ENCODE results near the gene CEP76. TPM values are rescaled to one million over a fixed set of nuclear protein-coding genes. Genes with fewer than 3 reads are reported as not detected.
A peak's percentile ranks its signal among the peaks of the same experiment; 100 is the strongest.

Gene CEP76
- total and polyA plus RNA-seq, 7 experiments from 2014 or later, result 6.9 to 13.2 (median 9.4) TPM

DNA sequence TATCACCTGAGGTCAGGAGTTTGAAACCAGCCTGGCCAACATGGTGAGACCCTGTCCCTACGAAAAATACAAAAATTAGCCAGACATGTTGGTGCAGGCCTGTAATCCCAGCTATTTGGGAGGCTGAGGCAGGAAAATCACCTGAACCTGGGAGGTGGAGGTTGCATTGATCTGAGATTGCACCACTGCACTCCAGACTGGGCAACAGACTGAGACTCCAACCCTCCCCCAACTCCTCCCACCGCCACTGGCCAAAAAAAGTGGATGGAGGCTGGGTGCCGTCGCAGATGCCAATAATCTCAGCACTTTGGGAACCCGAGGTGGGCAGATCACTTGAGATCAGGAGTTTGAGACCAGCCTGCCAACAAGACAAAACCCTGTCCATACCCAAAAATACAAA lies 34.5 kb downstream of the CEP76 start:
- Histone ChIP-seq H3K9me3 (ENCODE audit: control insufficient read depth in 2 of 3, low read length in 3 of 3) (no peaks in the 10 kb centered on the region), H3K27ac (ENCODE audit: low read depth, low read length) (no peak overlapping the region), H3K27me3 (ENCODE audit: control insufficient read depth in 2 of 2, insufficient read depth in 2 of 2, low read length in 2 of 2) (no peaks in the 10 kb centered on the region), H3K36me3 (ENCODE audit: control insufficient read depth in 2 of 3, insufficient read depth in 3 of 3, low read length in 3 of 3) (peaks cover 0 to 8% (median 0%) of the 10 kb centered on the region in 3 experiments), H3K4me3 (ENCODE audit: low read length) (no peak overlapping the region), H3K4me1 (ENCODE audit: control insufficient read depth in 2 of 2, insufficient read depth in 2 of 2, low read length in 2 of 2) (no peaks in the 10 kb centered on the region)
- Mint-ChIP-seq H3K27ac (no peak overlapping the region), H3K9me3 (no peaks in the 10 kb centered on the region), H3K36me3 (peaks cover 0 to 4% (median 0%) of the 10 kb centered on the region in 5 donors), H3K4me1 (peaks cover 0 to 2% (median 0%) of the 10 kb centered on the region in 7 donors), H3K4me3 (no peak overlapping the region), H3K27me3 (no peaks in the 10 kb centered on the region)
- CTCF ChIA-PET, result interaction anchor here (0.7 kb wide), 1 partner anchor 53 kb away, joined by 4 read pairs; no protein-coding TSS in a partner anchor
- intact Hi-C loops (cut with micrococcal nuclease), result no loop called here
- DNase-seq (no peak), ATAC-seq (no peak)
- POLR2A ChIA-PET, result no interaction called here

- intact Hi-C loops (cut with micrococcal nuclease), result loop anchor here (1.0 to 5.0 kb wide), 6 partner anchors 42 to 389 kb away; partner anchors contain the start of genes CEP76 (in 1 of the 2), PRELID3A (in 1 of the 2) and PSMG2 (in 1 of the 2)
Observed at GRCh38 chr18:12659904-12660605, 42.5 kb downstream of the CEP76 start.

GRCh38 chr18:12658426-12659138 lies 43.9 kb downstream of the CEP76 start:
- POLR2A ChIA-PET, result no interaction called here
- CTCF ChIA-PET, result interaction anchor here (0.6 to 2.5 kb wide), 2 partner anchors 266 to 267 kb away, joined by 3 to 13 read pairs; no protein-coding TSS in a partner anchor
- peaks cover 7 to 10% of the 10 kb centered on the region in 2 donors for H3K4me1 ChIP-seq (ENCODE audit: control insufficient read depth in 2 of 2, insufficient read depth in 2 of 2, low read length in 2 of 2)

More at GRCh38 chr18:12659904-12660605, 42.5 kb downstream of the CEP76 start:
- POLR2A ChIA-PET, result no interaction called here
- H3K27ac Mint-ChIP-seq, result no peak overlapping the region
- H3K27me3 Mint-ChIP-seq, result peaks cover 0 to 23% (median 10%) of the 10 kb centered on the region in 5 donors
- ATAC-seq (peak; percentile 56), DNase-seq (peak in 6 of 9 donors; percentile 27 to 49 (median 45))
- peak overlapping the region in 6 of 10 donors; percentile 16 to 65 (median 28) for H3K4me3 Mint-ChIP-seq
- Histone ChIP-seq H3K27ac (ENCODE audit: low read depth, low read length) (no peak overlapping the region), H3K4me1 (ENCODE audit: control insufficient read depth in 2 of 2, insufficient read depth in 2 of 2, low read length in 2 of 2) (peaks cover 7 to 10% of the 10 kb centered on the region in 2 donors), H3K27me3 (ENCODE audit: control insufficient read depth in 2 of 2, insufficient read depth in 2 of 2, low read length in 2 of 2) (no peaks in the 10 kb centered on the region), H3K9me3 (ENCODE audit: control insufficient read depth in 2 of 3, low read length in 3 of 3) (no peaks in the 10 kb centered on the region), H3K36me3 (ENCODE audit: control insufficient read depth in 2 of 3, insufficient read depth in 3 of 3, low read length in 3 of 3) (no peaks in the 10 kb centered on the region), H3K4me3 (ENCODE audit: low read length) (no peak overlapping the region)
- peaks cover 0 to 3% (median 0%) of the 10 kb centered on the region in 5 donors for H3K36me3 Mint-ChIP-seq
- CTCF ChIA-PET, result interaction anchor here (0.5 to 2.5 kb wide), 2 partner anchors 9 to 269 kb away, joined by 4 to 13 read pairs; no protein-coding TSS in a partner anchor
- H3K9me3 Mint-ChIP-seq, result no peaks in the 10 kb centered on the region
- peaks cover 10 to 21% (median 15%) of the 10 kb centered on the region in 7 donors for H3K4me1 Mint-ChIP-seq

GRCh38 chr18:12657684-12658425 lies 44.7 kb downstream of the CEP76 start, which contains the start of gene SPIRE1:
TSS of gene SPIRE1 (minus strand) at chr18:12658107. CDS start at chr18:12657866, 241 bp downstream.
- Mint-ChIP-seq H3K36me3 (peaks cover 0 to 5% (median 0%) of the 10 kb centered on the region in 5 donors), H3K27ac (peak within 1 kb of the TSS in 6 of 9 donors; percentile 23 to 81 (median 64)), H3K4me3 (peak within 1 kb of the TSS; percentile 80 to 97 (median 90)), H3K27me3 (peaks cover 0 to 27% (median 16%) of the 10 kb centered on the region in 5 donors), H3K9me3 (no peaks in the 10 kb centered on the region), H3K4me1 (peaks cover 14 to 31% (median 15%) of the 10 kb centered on the region in 7 donors)
- peaks cover 7 to 10% of the 10 kb centered on the region in 2 donors for H3K4me1 ChIP-seq (ENCODE audit: control insufficient read depth in 2 of 2, insufficient read depth in 2 of 2, low read length in 2 of 2)
- no peak within 1 kb of the TSS for H3K27ac ChIP-seq (ENCODE audit: low read depth, low read length)
- peak within 1 kb of the TSS; percentile 55 for H3K4me3 ChIP-seq (ENCODE audit: low read length)
- no peaks in the 10 kb centered on the region for H3K27me3 ChIP-seq (ENCODE audit: control insufficient read depth in 2 of 2, insufficient read depth in 2 of 2, low read length in 2 of 2)
- H3K36me3 ChIP-seq (ENCODE audit: control insufficient read depth in 2 of 3, insufficient read depth in 3 of 3, low read length in 3 of 3), result no peaks in the 10 kb centered on the region
- peak; percentile 76 for ATAC-seq
- ChIA-PET POLR2A (no interaction called here), CTCF (interaction anchor here (0.6 kb wide), 1 partner anchor 266 kb away, joined by 3 read pairs; no protein-coding TSS in a partner anchor)
- DNase-seq, result peak in 7 of 9 donors; percentile 16 to 65 (median 27)
- intact Hi-C loops (cut with micrococcal nuclease), result loop anchor here (1.0 to 5.0 kb wide), 5 partner anchors 44 to 387 kb away; partner anchors contain the start of genes AFG3L2 (in 1 of the 2), CEP76 (in 1 of the 2), PRELID3A (in 1 of the 2) and PSMG2 (in 1 of the 2)
- no peaks in the 10 kb centered on the region for H3K9me3 ChIP-seq (ENCODE audit: control insufficient read depth in 2 of 3, low read length in 3 of 3)

More at GRCh38 chr18:12658426-12659138, 43.9 kb downstream of the CEP76 start:
- H3K36me3 ChIP-seq (ENCODE audit: control insufficient read depth in 2 of 3, insufficient read depth in 3 of 3, low read length in 3 of 3), result no peaks in the 10 kb centered on the region
- Mint-ChIP-seq H3K27me3 (peaks cover 0 to 27% (median 15%) of the 10 kb centered on the region in 5 donors), H3K4me3 (peak overlapping the region; percentile 73 to 97 (median 90)), H3K27ac (peak overlapping the region in 6 of 9 donors; percentile 20 to 81 (median 64)), H3K4me1 (peaks cover 11 to 26% (median 15%) of the 10 kb centered on the region in 7 donors), H3K36me3 (peaks cover 0 to 3% (median 0%) of the 10 kb centered on the region in 5 donors), H3K9me3 (no peaks in the 10 kb centered on the region)
- H3K27ac ChIP-seq (ENCODE audit: low read depth, low read length), result no peak overlapping the region
- peak in 6 of 9 donors; percentile 1 to 18 (median 9) for DNase-seq
- no peaks in the 10 kb centered on the region for H3K27me3 ChIP-seq (ENCODE audit: control insufficient read depth in 2 of 2, insufficient read depth in 2 of 2, low read length in 2 of 2)
- intact Hi-C loops (cut with micrococcal nuclease), result loop anchor here (1.0 to 5.0 kb wide), 5 partner anchors 44 to 388 kb away; partner anchors contain the start of genes AFG3L2 (in 1 of the 2), CEP76 (in 1 of the 2), PRELID3A (in 1 of the 2) and PSMG2 (in 1 of the 2)
- peak; percentile 47 for ATAC-seq
- peak overlapping the region; percentile 41 for H3K4me3 ChIP-seq (ENCODE audit: low read length)
- H3K9me3 ChIP-seq (ENCODE audit: control insufficient read depth in 2 of 3, low read length in 3 of 3), result no peaks in the 10 kb centered on the region

- Mint-ChIP-seq H3K4me1 (peaks cover 14 to 37% (median 15%) of the 10 kb centered on the region in 7 donors), H3K27me3 (peaks cover 0 to 29% (median 16%) of the 10 kb centered on the region in 5 donors), H3K4me3 (peak overlapping the region; percentile 78 to 88 (median 86)), H3K27ac (peak overlapping the region in 6 of 9 donors; percentile 1 to 48 (median 22)), H3K36me3 (peaks cover 0 to 5% (median 0%) of the 10 kb centered on the region in 5 donors), H3K9me3 (no peaks in the 10 kb centered on the region)
- peak in 6 of 9 donors; percentile 6 to 47 (median 9) for DNase-seq
- intact Hi-C loops (cut with micrococcal nuclease), result loop anchor here (5.0 kb wide), 2 partner anchors 45 to 250 kb away; partner anchors contain the start of genes CEP76 (in 1 of the 2), PRELID3A (in 1 of the 2) and PSMG2 (in 1 of the 2)
- Histone ChIP-seq H3K36me3 (ENCODE audit: control insufficient read depth in 2 of 3, insufficient read depth in 3 of 3, low read length in 3 of 3) (no peaks in the 10 kb centered on the region), H3K9me3 (ENCODE audit: control insufficient read depth in 2 of 3, low read length in 3 of 3) (no peaks in the 10 kb centered on the region), H3K27ac (ENCODE audit: low read depth, low read length) (no peak overlapping the region), H3K4me3 (ENCODE audit: low read length) (peak overlapping the region; percentile 55), H3K4me1 (ENCODE audit: control insufficient read depth in 2 of 2, insufficient read depth in 2 of 2, low read length in 2 of 2) (peaks cover 7 to 10% of the 10 kb centered on the region in 2 donors), H3K27me3 (ENCODE audit: control insufficient read depth in 2 of 2, insufficient read depth in 2 of 2, low read length in 2 of 2) (no peaks in the 10 kb centered on the region)
- peak; percentile 61 for ATAC-seq
- CTCF ChIA-PET, result no interaction called here
- POLR2A ChIA-PET, result no interaction called here
Observed at GRCh38 chr18:12656938-12657683, 45.4 kb downstream of the CEP76 start.
